ENCODE measurements around the gene MCRIP2.

MCRIP2 gene

DNA sequence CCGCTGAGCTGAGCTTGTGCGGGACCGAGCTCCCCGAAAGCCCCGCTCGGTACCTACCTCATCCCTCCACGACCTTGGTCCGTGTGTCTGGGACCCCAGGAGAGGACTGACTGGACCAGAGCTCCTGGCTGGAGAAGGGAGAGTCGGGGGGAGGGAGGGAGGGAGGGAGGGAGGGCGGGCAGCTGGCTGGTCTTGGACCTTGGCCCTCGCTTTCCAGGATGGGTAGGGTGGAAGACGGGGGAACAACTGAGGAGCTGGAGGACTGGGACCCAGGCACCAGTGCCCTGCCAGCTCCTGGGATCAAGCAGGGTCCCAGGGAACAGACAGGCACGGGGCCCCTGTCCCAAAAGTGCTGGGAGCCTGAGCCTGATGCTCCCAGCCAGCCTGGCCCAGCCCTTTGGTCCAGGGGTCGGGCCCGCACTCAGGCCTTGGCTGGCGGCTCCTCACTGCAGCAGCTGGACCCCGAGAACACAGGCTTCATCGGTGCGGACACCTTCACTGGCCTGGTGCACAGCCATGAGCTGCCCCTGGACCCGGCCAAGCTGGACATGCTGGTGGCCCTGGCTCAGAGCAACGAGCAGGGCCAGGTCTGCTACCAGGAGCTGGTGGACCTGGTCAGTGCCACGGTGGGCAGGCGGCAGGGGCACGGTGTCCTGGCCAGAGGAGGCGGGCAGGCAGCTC is 34.4 kb downstream of the MCRIP2 start:
- H3K4me3 ChIP-seq (ENCODE audit: low read depth, low read length): no peak overlapping the region
- TF ChIP-seq, protein P1, sequence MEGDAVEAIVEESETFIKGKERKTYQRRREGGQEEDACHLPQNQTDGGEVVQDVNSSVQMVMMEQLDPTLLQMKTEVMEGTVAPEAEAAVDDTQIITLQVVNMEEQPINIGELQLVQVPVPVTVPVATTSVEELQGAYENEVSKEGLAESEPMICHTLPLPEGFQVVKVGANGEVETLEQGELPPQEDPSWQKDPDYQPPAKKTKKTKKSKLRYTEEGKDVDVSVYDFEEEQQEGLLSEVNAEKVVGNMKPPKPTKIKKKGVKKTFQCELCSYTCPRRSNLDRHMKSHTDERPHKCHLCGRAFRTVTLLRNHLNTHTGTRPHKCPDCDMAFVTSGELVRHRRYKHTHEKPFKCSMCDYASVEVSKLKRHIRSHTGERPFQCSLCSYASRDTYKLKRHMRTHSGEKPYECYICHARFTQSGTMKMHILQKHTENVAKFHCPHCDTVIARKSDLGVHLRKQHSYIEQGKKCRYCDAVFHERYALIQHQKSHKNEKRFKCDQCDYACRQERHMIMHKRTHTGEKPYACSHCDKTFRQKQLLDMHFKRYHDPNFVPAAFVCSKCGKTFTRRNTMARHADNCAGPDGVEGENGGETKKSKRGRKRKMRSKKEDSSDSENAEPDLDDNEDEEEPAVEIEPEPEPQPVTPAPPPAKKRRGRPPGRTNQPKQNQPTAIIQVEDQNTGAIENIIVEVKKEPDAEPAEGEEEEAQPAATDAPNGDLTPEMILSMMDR (IDR thresholded peaks at IDR 0.05; ENCODE audit: low read depth, low read length, missing control alignments): no peak
- no peak for DNase-seq (ENCODE audit: low read depth)

DNA sequence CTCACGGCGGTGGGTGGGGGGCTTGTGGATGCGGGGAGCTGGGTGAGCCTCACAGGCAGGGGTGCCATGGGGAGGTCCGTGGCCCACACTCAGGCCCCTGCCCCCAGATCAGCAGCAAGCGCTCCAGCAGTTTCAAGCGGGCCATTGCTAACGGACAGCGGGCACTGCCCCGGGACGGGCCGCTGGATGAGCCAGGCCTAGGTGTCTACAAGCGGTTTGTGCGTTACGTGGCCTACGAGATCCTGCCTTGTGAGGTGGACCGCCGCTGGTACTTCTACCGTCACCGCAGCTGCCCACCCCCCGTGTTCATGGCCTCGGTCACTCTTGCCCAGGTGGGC is 34.9 kb downstream of the MCRIP2 start:
- TF ChIP-seq, protein P1 (IDR thresholded peaks at IDR 0.05; ENCODE audit: low read depth, low read length, missing control alignments): no peak
- H3K4me3 ChIP-seq (ENCODE audit: low read depth, low read length): no peak overlapping the region
- DNase-seq (ENCODE audit: low read depth): no peak

DNA sequence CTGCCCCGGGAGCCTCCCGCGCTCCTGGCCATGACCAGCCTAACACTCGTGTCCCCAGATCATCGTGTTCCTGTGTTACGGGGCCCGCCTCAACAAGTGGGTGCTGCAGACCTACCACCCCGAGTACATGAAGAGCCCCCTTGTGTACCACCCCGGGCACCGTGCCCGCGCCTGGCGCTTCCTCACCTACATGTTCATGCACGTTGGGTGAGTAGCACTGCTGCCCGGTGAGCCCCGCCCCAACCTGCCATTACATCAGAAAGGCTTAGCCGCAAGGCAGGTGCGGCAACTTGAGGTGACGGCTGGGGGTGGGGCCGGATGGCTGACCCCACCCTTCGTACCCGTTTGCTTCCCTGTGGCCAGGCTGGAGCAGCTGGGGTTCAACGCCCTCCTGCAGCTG is 35.3 kb downstream of the MCRIP2 start:
- no peak overlapping the region for H3K4me3 ChIP-seq (ENCODE audit: low read depth, low read length)
- TF ChIP-seq, protein P1 (IDR thresholded peaks at IDR 0.05; ENCODE audit: low read depth, low read length, missing control alignments): no peak
- no peak for DNase-seq (ENCODE audit: low read depth)

DNA sequence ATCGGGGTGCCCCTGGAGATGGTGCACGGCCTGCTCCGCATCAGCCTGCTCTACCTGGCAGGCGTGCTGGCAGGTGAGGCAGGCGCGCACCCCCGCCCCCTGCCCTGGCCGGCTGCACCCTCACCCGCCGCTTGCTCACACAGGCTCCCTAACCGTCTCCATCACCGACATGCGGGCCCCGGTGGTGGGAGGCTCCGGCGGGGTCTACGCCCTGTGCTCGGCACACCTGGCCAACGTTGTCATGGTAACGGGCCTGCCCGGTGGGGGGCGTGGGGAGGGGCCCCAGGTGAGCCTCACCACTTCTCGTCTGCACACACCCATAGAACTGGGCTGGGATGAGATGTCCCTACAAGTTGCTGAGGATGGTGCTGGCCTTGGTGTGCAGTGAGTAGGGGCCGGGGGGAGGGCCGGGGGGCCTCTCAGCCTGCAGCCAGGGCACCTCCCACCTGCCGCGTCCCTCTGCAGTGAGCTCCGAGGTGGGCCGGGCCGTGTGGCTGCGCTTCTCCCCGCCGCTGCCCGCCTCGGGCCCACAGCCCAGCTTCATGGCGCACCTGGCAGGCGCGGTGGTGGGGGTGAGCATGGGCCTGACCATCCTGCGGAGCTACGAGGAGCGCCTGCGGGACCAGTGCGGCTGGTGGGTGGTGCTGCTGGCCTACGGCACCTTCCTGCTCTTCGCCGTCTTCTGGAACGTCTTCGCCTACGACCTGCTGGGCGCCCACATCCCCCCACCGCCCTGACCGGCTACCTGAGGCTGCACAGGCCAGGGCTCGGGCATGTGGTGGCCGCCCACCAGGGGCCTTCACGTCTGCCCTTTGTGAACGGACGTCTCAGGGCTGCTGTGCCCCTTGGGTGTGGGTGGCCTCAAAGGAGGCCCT is 35.9 kb downstream of the MCRIP2 start:
- no peak overlapping the region for H3K4me3 ChIP-seq (ENCODE audit: low read depth, low read length)
- TF ChIP-seq, protein P1 (IDR thresholded peaks at IDR 0.05; ENCODE audit: low read depth, low read length, missing control alignments): no peak
- no peak for DNase-seq (ENCODE audit: low read depth)

DNA sequence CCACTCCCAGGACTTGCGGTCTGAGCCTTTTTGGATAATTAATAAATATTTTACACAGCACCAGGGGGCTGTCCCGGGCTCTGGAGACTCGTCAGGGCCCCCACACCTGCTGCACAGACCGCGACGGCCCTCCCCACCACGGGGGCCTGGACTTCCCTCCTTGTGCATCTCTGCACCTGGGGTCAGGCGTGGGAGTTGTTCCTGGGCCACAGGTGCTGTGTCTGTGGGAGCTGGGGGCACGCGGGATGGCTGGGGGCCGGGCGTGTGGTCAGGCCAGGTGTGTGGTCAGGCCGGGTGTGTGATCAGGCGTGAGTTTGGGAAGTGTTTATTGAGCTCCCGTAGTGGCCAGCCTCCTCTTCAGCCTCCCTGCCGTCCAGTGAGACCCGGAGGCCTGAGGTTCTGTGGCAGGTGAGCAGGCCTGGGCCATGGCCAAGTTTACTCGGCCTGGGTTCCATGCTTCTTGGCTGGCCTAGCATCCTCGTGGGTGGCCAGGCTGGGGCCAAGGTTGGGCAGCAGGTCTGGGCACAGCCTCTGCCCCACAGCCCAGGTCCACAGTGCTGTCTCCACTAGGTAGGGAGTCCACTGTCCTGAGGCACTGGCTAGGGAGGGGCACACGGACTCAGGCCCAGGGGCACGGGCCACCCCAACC is 36.7 kb downstream of the MCRIP2 start:
- TF ChIP-seq, protein P1 (IDR thresholded peaks at IDR 0.05; ENCODE audit: low read depth, low read length, missing control alignments): no peak
- DNase-seq (ENCODE audit: low read depth): no peak
- H3K4me3 ChIP-seq (ENCODE audit: low read depth, low read length): no peak overlapping the region

DNA sequence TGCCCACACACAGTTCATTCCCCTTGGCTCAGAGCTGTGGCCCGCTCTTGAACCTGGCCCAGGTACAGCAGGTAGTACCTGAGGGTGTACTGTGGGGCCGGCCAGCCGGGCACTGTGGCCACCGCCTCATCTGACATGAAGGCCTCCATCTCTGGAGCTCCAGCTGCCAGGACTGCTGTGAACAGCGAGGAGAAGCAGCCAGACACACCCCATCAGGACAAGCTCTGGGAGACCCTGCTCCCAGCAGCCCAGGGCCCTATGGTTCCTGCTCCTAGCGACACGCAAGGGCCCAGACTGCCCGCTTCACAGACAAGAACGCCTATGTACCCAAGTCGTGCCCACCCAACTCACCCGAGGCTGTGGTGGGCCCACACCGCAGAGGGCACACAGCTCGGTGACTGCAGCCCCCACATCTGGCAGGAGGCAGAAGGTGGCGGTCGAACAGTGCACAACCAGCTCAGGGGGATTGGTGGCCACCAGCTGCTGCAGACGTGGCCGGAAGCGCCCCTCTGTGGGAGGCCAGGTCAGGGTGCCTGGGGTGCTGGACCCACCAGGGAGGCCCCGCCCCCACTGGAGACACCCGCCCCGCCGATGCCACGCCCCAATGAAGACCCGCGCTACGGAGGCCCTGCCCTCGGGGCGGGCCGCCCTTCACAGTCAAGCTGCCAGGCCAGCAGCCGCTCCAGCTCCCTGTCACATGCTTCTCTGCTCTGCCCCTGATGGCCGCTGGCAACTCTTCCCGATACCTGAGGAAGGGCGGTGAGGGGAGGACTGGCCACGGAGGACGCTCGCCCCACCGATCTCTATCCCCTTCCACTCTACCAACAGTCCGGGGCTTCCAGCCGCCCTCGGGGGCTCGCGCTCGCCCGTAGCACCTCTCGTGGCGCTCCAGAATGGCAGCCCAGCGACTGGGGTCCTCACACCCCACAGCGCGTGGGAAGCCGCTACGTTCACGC is 37.5 kb downstream of the MCRIP2 start:
- H3K4me3 ChIP-seq (ENCODE audit: low read depth, low read length): peak overlapping the region; percentile 61
- TF ChIP-seq, protein P1 (IDR thresholded peaks at IDR 0.05; ENCODE audit: low read depth, low read length, missing control alignments): no peak
- DNase-seq (ENCODE audit: low read depth): no peak

All from GM12864 (cell line).